HCT116 (cell line): ENCODE results near the gene C22orf39.

Experiments used
- CBX3 ChIP-seq: IDR thresholded peaks from 2 replicates; pipeline ENCODE4 v1.6.1; 2012; ENCODE audit warnings: low read depth
- CTCF ChIP-seq, 3 experiments: fragments of 200-600 bp in 1 of 3; sonication (generic) in 1 of 3; IDR thresholded peaks in 2 of 3; conservative IDR thresholded peaks in 1 of 3; 2 replicates each; pipeline ENCODE4 v1.5.1; 2012 to 2017; ENCODE audit warnings: low read depth in 2 of 3, low read length in 2 of 3, antibody characterized with exemption in 1 of 3, borderline replicate concordance in 1 of 3, control low read depth in 1 of 3, mild to moderate bottlenecking in 1 of 3, mixed read lengths in 1 of 3, mixed run types in 1 of 3, moderate library complexity in 1 of 3; ENCODE audit not compliant: insufficient read depth in 1 of 3
- EZH2phosphoT487 ChIP-seq: fragments of 200-600 bp; IDR thresholded peaks from 2 replicates; pipeline ENCODE4 v1.6.1; 2018; ENCODE audit warnings: antibody characterized with exemption, borderline replicate concordance
- JUND ChIP-seq: IDR thresholded peaks from 2 replicates; pipeline ENCODE4 v1.6.1; 2012
- MAX ChIP-seq: IDR thresholded peaks from 2 replicates; pipeline ENCODE4 v1.6.1; 2012
- REST ChIP-seq: IDR thresholded peaks from 2 replicates; pipeline ENCODE4 v1.6.1; 2012; ENCODE audit warnings: low read depth
- SIN3A ChIP-seq: IDR thresholded peaks from 2 replicates; pipeline ENCODE4 v1.6.1; 2012; ENCODE audit warnings: low read depth
- SP1 ChIP-seq: IDR thresholded peaks from 2 replicates; pipeline ENCODE4 v1.6.1; 2012; ENCODE audit warnings: low read depth
- TCF7L2 ChIP-seq: IDR thresholded peaks from 2 replicates; pipeline ENCODE4 v1.7.0; 2011; ENCODE audit warnings: borderline replicate concordance, inconsistent platforms; ENCODE audit not compliant: insufficient read depth, insufficient read length; ENCODE audit errors: extremely low read depth
- YY1 ChIP-seq: IDR thresholded peaks from 2 replicates; pipeline ENCODE4 v1.6.1; 2011; ENCODE audit warnings: low read length, low read depth, moderate library complexity, mild to moderate bottlenecking; ENCODE audit not compliant: insufficient replicate concordance; ENCODE audit errors: extremely low read depth
- TF ChIP-seq, protein P1 (sequence below): IDR thresholded peaks from 2 replicates; pipeline ENCODE4 v1.6.1; 2011; ENCODE audit warnings: mild to moderate bottlenecking, low read length, moderate library complexity; ENCODE audit not compliant: insufficient replicate concordance; ENCODE audit errors: extremely low read depth

- TF ChIP-seq YY1 (no peak), EZH2phosphoT487 (no peak), REST (no peak), CTCF (IDR thresholded peaks at IDR 0.05 in 2 of 3, conservative IDR thresholded peaks at IDR 0.05 in 1 of 3; ENCODE audit: borderline replicate concordance in 1 of 3, insufficient read depth in 1 of 3, low read depth in 2 of 3, low read length in 2 of 3) (no peak), CBX3 (no peak), SIN3A (no peak), MAX (no peak), JUND (no peak), TCF7L2 (no peak), SP1 (no peak)
- TF ChIP-seq, protein P1, sequence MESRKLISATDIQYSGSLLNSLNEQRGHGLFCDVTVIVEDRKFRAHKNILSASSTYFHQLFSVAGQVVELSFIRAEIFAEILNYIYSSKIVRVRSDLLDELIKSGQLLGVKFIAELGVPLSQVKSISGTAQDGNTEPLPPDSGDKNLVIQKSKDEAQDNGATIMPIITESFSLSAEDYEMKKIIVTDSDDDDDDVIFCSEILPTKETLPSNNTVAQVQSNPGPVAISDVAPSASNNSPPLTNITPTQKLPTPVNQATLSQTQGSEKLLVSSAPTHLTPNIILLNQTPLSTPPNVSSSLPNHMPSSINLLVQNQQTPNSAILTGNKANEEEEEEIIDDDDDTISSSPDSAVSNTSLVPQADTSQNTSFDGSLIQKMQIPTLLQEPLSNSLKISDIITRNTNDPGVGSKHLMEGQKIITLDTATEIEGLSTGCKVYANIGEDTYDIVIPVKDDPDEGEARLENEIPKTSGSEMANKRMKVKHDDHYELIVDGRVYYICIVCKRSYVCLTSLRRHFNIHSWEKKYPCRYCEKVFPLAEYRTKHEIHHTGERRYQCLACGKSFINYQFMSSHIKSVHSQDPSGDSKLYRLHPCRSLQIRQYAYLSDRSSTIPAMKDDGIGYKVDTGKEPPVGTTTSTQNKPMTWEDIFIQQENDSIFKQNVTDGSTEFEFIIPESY: no peak
Observed at GRCh38 chr22:19434401-19434800, 13.1 kb downstream of the C22orf39 start.
